Subcutaneous adipose tissue (tissue), 4 donors: ENCODE data around the gene CEBPA. TPM values are rescaled to one million over a fixed set of nuclear protein-coding genes. Genes with fewer than 3 reads are reported as not detected.

Experiments
- total RNA-seq, 4 donors: library from RNA; depleted of rRNA; stranded (reverse); fragments of >200 nt; gene quantifications; one replicate each; pipeline ENCODE4 v1.1.0, GENCODE V29; 2016
- TF ChIP-seq, protein P1 (sequence below): fragments of 450-650 bp; IDR thresholded peaks from one replicate; pipeline ENCODE4 v1.5.1; 2016; ENCODE audit warnings: low read depth, mild to moderate bottlenecking, control low read depth, antibody characterized with exemption, moderate library complexity

The CEBPA gene
- total RNA-seq, 4 donors from 2014 or later, result 114 to 646 (median 258) TPM

DNA sequence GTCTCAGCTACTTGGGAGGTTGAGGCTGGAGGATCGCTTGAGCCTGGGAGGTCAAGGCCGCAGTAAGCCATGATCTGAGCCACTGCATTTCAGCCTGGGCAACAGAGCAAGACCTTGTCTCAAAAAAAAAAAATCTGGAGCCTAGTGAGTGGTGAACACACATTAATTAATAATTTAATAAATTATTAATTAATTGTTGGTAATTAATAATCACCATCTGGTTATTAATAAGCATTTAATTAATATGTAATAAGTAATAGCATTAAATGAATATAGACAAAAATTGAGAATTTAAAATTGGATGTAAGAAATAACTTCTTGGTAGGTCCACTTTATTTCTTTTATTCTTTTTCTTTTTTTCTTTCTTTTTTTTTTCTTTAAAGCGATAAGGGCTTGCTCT is 31.9 kb upstream of the CEBPA start:
- TF ChIP-seq, protein P1, sequence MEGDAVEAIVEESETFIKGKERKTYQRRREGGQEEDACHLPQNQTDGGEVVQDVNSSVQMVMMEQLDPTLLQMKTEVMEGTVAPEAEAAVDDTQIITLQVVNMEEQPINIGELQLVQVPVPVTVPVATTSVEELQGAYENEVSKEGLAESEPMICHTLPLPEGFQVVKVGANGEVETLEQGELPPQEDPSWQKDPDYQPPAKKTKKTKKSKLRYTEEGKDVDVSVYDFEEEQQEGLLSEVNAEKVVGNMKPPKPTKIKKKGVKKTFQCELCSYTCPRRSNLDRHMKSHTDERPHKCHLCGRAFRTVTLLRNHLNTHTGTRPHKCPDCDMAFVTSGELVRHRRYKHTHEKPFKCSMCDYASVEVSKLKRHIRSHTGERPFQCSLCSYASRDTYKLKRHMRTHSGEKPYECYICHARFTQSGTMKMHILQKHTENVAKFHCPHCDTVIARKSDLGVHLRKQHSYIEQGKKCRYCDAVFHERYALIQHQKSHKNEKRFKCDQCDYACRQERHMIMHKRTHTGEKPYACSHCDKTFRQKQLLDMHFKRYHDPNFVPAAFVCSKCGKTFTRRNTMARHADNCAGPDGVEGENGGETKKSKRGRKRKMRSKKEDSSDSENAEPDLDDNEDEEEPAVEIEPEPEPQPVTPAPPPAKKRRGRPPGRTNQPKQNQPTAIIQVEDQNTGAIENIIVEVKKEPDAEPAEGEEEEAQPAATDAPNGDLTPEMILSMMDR, result no peak

DNA sequence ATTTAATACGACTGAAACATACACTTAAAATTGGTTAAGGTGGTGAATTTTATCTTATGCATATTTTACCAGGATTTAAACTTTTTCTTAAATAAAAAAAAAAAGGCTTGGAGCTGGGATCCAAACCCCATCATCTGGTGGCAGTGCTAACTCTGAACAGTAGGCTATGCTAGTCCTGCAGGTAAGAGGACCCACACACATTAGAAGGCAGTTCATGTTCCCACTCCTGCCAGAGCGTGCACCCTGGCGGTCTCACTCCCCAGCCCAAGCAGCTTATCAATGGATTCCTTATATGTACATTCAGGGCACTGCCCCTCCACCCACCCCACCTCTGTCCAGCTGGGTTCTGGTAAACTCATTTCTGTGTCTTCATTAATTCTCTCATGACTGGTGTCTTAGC is 31.3 kb upstream of the CEBPA start:
- TF ChIP-seq, protein P1, result no peak

DNA sequence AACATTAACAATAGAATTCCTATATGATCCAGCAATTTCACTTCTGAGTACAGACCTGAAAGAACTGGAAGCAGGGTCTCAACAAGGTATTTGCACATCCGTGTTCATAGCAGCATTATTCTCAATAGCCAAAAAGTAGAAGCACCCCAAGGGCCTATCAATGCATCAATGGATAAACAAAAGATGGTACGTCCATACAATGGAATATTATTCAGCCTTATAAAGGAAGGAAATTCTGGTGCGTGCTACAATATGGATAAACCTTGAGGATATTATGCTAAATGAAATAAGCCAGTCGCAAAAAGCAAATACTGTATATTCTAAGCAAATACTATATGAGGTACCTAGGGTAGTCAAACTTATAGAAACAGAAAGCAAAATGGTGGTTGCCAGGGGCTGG is 30.8 kb upstream of the CEBPA start:
- TF ChIP-seq, protein P1, result no peak

DNA sequence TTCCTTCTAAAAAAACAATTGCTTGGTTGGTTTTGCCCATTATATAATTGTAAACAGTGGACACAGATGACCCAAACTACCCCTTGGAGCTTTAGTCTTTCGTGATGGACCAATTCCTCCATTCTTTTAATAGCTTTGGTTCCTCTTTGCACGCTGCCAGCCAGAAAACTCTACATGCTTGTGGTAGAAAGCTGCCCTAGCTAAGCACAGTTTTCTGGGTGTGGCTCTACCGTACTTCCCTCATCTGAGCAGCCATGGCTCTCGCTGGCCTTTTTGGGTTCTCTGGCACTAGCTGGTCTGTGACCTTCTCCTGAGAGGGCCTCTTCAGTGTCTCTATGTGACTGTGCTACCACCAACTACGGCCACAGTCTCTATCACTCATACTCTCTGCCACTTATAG is 29.9 kb upstream of the CEBPA start:
- TF ChIP-seq, protein P1, result no peak

DNA sequence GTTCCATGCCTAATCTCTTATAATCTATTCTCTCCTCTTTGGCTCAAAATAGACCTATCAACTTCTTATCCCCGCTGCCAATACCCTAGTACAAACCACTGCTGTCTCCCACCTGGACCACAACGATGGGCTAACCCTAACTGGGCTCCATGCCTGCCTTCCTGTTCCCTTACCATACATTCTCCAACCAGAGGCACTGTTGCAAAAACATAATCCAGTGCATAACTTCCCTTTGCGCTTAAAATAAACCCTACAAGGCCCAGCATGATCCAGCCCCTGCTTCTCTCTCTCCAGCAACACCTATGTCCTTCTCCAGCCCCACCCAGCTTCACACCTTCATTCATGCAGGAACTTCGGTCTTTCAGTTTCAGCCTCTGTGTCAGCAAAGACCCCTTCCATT is 27.4 kb upstream of the CEBPA start:
- TF ChIP-seq, protein P1, result no peak

DNA sequence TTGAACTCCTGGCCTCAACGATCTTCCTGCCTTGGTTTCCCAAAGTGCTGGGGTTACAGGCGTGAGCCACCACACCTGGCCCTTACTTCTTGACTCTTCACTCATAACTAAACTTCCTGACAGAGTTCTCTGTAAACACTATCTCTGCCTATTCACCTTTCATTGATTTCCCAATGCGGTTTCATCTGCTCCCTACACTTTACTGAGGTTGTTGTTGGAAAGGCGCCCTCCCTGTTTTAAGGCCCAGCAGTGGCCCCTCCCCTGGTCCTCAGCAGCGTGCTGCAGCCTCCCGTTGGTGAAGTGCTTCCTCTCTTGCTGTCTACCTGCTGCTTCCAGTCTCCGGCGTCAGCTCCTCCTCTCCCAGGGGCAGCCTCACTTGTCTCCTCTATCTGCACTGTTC is 26.7 kb upstream of the CEBPA start:
- TF ChIP-seq, protein P1, result no peak

DNA sequence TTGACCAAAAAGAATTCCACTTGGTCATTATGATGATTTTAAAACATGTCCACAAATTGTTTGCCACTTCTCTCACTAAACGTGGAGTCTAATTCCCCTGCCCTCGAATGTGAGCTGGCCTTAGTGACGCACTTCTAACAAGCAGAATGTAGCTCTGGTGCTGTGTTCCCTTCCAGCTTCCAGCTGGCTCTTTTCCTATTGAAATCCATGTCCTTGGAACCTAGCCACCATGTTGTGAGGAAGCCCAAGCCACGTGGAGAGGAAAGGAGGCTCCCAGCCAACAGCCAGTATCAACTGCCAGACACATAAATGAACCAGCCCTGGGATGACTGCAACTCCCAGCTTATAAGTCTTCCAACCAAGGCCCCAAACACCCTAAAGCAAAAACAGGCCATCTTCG is 23.6 kb upstream of the CEBPA start:
- TF ChIP-seq, protein P1, result no peak
